ENCODE results near the gene CD93.
A peak's percentile ranks its signal among the peaks of the same experiment; 100 is the strongest.

Gene CD93

DNA sequence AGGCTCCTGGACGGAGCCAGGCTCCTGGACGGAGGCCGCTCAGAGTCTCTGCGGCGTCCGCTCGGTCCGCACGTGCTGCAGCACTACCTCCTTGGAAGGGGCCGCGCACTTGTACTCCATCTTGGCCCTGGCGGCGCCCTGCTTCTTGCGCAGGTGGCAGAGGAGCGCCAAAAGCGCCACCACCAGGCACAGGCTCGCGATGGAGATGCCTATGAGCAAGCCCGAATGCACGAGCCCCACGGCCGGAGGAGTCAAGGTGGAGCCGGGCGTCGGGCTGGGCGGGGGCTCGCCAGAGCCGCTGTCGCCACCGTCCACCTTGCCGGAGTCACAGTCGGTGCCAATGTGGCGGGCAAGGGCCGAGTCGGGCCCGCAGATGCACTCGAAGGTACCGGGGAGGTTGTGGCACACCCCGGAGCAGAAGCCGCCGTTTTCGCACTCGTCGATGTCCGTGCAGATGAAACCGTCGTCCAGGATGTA, 38.3 kb downstream of the CD93 start:
- DNase-seq (ENCODE audit: low read depth), result no peak
- H3K4me3 ChIP-seq (ENCODE audit: low read depth, low read length), result no peak overlapping the region
- TF ChIP-seq, protein P1, sequence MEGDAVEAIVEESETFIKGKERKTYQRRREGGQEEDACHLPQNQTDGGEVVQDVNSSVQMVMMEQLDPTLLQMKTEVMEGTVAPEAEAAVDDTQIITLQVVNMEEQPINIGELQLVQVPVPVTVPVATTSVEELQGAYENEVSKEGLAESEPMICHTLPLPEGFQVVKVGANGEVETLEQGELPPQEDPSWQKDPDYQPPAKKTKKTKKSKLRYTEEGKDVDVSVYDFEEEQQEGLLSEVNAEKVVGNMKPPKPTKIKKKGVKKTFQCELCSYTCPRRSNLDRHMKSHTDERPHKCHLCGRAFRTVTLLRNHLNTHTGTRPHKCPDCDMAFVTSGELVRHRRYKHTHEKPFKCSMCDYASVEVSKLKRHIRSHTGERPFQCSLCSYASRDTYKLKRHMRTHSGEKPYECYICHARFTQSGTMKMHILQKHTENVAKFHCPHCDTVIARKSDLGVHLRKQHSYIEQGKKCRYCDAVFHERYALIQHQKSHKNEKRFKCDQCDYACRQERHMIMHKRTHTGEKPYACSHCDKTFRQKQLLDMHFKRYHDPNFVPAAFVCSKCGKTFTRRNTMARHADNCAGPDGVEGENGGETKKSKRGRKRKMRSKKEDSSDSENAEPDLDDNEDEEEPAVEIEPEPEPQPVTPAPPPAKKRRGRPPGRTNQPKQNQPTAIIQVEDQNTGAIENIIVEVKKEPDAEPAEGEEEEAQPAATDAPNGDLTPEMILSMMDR (IDR thresholded peaks at IDR 0.05; ENCODE audit: control insufficient read depth, extremely low read depth, insufficient read depth), result peak; percentile 19; the same call in 1 of the 2 replicates

DNA sequence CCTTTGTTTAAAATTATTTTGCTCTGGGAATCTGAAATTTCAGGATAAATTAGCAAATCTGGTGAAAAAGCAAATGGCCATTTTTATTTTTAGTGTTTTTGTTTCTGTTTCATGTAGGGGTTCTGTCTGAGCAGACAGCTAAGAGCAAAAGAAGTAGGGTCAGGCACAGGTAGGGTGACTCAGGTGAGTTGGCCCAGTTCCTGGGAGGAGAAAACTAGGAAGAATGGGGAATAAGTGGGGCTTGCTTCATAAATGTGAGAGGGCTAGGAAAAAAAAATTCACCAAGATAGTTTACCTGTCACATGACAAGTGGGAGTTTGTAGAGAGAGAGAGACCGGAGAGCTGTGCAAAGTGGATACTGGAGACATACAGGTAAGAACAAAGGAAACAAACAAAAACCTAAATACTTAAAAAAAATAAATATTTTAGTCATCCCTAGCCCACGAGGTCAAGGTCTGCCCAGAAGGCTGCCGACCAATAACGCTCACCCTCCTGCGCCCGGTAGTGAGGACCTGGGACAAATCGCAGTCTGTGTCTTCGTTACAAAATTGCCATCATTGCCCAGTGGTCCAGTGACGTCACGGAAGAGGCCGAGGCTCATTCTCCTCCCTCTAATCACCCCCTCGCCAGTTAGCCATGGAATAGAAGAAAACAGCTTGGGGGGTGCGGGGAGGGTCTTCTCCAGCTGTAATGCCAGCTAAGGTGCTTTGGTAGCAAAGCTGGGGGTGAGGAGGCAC, 39.0 kb downstream of the CD93 start:
- H3K4me3 ChIP-seq (ENCODE audit: low read depth, low read length), result no peak overlapping the region
- TF ChIP-seq, protein P1 (IDR thresholded peaks at IDR 0.05; ENCODE audit: control insufficient read depth, extremely low read depth, insufficient read depth), result no peak
- DNase-seq (ENCODE audit: low read depth), result no peak

DNA sequence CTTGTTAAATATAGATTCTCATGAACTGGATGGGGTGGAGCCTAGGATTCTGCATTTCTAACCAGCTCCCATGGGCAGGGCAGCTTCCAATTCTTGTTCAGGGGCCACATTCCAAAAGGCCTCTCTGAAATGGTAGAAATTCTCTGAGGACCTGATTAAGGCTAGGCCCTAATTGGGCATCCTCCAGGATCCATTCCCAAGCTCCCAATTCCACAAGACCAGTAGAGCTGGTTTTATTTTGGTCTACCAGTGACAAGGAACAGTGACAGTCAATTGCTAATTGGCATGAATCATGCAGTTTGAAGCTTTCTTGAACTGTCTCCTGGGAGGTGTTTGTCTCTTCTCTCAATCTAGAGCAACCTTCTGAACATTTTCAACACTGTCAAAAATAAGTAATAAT, 39.7 kb downstream of the CD93 start:
- DNase-seq (ENCODE audit: low read depth), result peak; percentile 44
- TF ChIP-seq, protein P1 (IDR thresholded peaks at IDR 0.05; ENCODE audit: control insufficient read depth, extremely low read depth, insufficient read depth), result no peak
- H3K4me3 ChIP-seq (ENCODE audit: low read depth, low read length), result no peak overlapping the region

DNA sequence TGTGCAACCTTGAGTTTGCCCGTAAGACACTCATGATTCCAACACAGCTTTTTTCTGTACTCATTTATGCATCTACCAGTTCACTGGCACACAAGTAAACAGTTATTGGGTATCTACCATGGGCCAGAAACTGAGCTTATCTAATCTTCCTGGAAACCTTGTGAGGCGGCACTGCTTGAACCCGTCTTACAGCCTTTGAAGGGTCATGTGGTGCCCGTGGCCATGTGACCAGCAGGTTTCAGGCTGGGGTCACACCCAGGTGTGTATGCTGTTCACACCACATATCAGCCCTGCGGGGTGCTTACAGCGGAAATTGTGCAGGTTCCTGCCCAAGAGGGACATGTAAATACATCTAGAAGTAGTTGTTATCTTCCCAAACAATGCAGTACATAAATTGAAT, 42.7 kb downstream of the CD93 start:
- TF ChIP-seq, protein P1 (IDR thresholded peaks at IDR 0.05; ENCODE audit: control insufficient read depth, extremely low read depth, insufficient read depth), result no peak
- no peak overlapping the region for H3K4me3 ChIP-seq (ENCODE audit: low read depth, low read length)
- no peak for DNase-seq (ENCODE audit: low read depth)

DNA sequence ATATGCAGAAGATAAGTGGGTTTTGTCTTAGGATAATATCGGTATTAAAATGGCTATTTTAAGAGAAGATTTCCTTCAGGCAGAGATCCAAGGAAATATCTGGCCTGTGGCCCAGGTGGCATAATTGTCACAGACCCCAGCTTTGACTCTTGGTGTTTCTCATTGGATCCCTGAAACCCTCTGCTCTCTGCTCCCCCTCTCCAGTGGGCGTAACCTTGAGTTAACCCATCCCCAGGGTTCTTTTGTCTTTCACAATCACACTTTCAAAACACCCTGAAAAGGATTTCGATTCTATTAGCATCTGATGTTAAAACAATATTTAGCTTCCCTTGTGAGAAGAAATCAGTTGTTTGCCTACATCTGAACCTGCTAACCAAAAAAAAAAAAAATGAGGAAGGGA, 43.9 kb downstream of the CD93 start:
- no peak overlapping the region for H3K4me3 ChIP-seq (ENCODE audit: low read depth, low read length)
- no peak for DNase-seq (ENCODE audit: low read depth)
- TF ChIP-seq, protein P1 (IDR thresholded peaks at IDR 0.05; ENCODE audit: control insufficient read depth, extremely low read depth, insufficient read depth), result no peak

DNA sequence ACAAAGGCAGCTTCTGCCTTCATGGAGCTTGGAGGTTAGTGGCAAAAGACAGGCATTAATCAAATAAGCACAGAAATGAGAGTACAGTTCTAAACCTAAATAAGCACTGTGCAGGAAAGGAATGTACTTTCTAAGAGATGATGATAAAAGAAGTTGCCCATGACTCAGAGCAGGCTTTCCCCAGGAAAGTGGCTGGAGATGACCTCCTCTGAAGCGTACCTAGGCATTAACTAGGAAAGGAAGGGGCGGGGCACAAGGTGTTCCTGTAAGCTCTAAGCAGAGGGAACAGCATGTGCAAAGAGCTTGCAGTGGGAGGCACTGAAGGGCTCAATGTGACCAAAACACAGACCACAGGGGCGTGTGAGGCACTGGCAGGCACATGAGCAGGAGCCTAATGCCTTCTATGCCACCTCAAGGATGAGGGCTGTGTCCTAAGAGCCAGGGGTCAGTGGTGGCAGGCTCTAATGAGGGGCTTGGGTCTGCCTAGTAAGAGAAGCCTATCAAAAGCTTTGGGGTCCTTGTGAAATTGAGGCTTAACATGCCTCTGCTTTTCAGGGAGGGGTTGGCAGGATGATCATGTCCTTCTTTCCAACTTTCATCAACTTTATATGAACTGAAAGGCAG, 46.1 kb downstream of the CD93 start:
- H3K4me3 ChIP-seq (ENCODE audit: low read depth, low read length), result no peak overlapping the region
- no peak for DNase-seq (ENCODE audit: low read depth)
- TF ChIP-seq, protein P1 (IDR thresholded peaks at IDR 0.05; ENCODE audit: control insufficient read depth, extremely low read depth, insufficient read depth), result no peak
